GM12878 (cell line): ENCODE measurements around the gene DHX16. TPM values are rescaled to one million over a fixed set of nuclear protein-coding genes. Genes with fewer than 3 reads are reported as not detected.

Source experiments
- ATAC-seq: fragments of 200-7000 bp; cut with Tn5 transposase; 3 replicates; pipeline ENCODE4 v1.9.1; 2020; ENCODE audit warnings: mild to moderate bottlenecking, moderate library complexity
- BruUV-seq: library from RNA; stranded (reverse); fragments of 400-500 nt; replicated peaks from 2 replicates; lab custom pipeline; 2021; lab: Mats Ljungman, UMichigan
- CTCF ChIA-PET: fragments of 300-600 bp; sonication (Branson Sonifier 250); formaldehyde crosslinking; extraction: SDS; loops from one replicate; lab custom pipeline; 2021; ENCODE audit warnings: inconsistent platforms; lab: Yijun Ruan, JAX
- POLR2A ChIA-PET: fragments of 350-600 bp; formaldehyde crosslinking; extraction: SDS; loops from one replicate; lab custom pipeline; 2021; ENCODE audit warnings: inconsistent platforms; lab: Charles Lee
- RAD21 ChIA-PET: fragments of 300-600 bp; sonication (Branson Sonifier 250); formaldehyde crosslinking; loops from one replicate; lab custom pipeline; 2023; ENCODE audit warnings: antibody characterized with exemption; ENCODE audit not compliant: unreplicated experiment; lab: Charles Lee
- SMC1A ChIA-PET: fragments of 300-600 bp; sonication (Branson Sonifier 250); formaldehyde crosslinking; loops from one replicate; lab custom pipeline; 2023; ENCODE audit not compliant: unreplicated experiment, uncharacterized antibody; lab: Charles Lee
- DNase-seq: peaks from one replicate; pipeline ENCODE4 v3.0.0-alpha.2; 2011; ENCODE audit warnings: low read depth, low spot score
- FAIRE-seq: peaks from 3 replicates; lab custom pipeline; 2011; peaks lifted over from hg19 to GRCh38; lab: Jason Lieb, UNC
- H2AFZ ChIP-seq: 2 replicates; pipeline ENCODE4 v1.6.0; 2011; ENCODE audit warnings: low read depth, low read length, control low read depth; ENCODE audit not compliant: control insufficient read depth
- H3K27ac ChIP-seq: 2 replicates; pipeline ENCODE4 v1.5.1; 2011; ENCODE audit warnings: control low read depth; ENCODE audit not compliant: control insufficient read depth, insufficient read depth
- H3K27me3 ChIP-seq, 2 experiments: replicated peaks in 1 of 2; 2 replicates each; pipeline versions ENCODE4 v1.6.0 to v1.6.1; 2011; ENCODE audit warnings: low read length in 1 of 2; ENCODE audit not compliant: control insufficient read depth in 2 of 2, insufficient read depth in 2 of 2
- H3K36me3 ChIP-seq, 2 experiments: 2 replicates each; pipeline ENCODE4 v1.5.1; 2011; ENCODE audit warnings: low read length in 1 of 2; ENCODE audit not compliant: control insufficient read depth in 2 of 2, insufficient read depth in 2 of 2
- H3K4me1 ChIP-seq: 2 replicates; pipeline ENCODE4 v1.6.1; 2011; ENCODE audit warnings: mild to moderate bottlenecking, low read length, moderate library complexity, mixed read lengths; ENCODE audit not compliant: control insufficient read depth, insufficient read depth
- H3K4me2 ChIP-seq: 2 replicates; pipeline ENCODE4 v1.6.0; 2011; ENCODE audit warnings: control low read depth; ENCODE audit not compliant: control insufficient read depth, insufficient read depth
- H3K4me3 ChIP-seq: fragments of 200-600 bp; sonication (generic); 2 replicates; pipeline ENCODE4 v1.5.1; 2016
- H3K79me2 ChIP-seq: 2 replicates; pipeline ENCODE4 v1.6.0; 2011; ENCODE audit warnings: low read length; ENCODE audit not compliant: control insufficient read depth, insufficient read depth
- H3K9ac ChIP-seq: 2 replicates; pipeline ENCODE4 v1.8.0; 2011; ENCODE audit warnings: low read length, control low read depth, mixed read lengths; ENCODE audit not compliant: control insufficient read depth, insufficient read depth
- H3K9me3 ChIP-seq: replicated peaks from 3 replicates; pipeline ENCODE4 v1.5.1; 2011; ENCODE audit warnings: mild to moderate bottlenecking, low read length; ENCODE audit not compliant: control insufficient read depth, insufficient read depth
- H4K20me1 ChIP-seq: 2 replicates; pipeline ENCODE4 v1.6.0; 2011; ENCODE audit not compliant: control insufficient read depth, insufficient read depth
- BCL11A ChIP-seq: IDR thresholded peaks from 2 replicates; pipeline ENCODE4 v1.6.1; 2011; ENCODE audit warnings: low read depth, low read length
- CHD1 ChIP-seq: IDR thresholded peaks from 2 replicates; pipeline ENCODE4 v1.6.1; 2012; ENCODE audit warnings: low read depth, low read length, improper control_type of control experiment
- E2F4 ChIP-seq: IDR thresholded peaks from 2 replicates; pipeline ENCODE4 v1.6.1; 2012; ENCODE audit warnings: low read depth, low read length, improper control_type of control experiment
- ESRRA ChIP-seq: IDR thresholded peaks from 2 replicates; pipeline ENCODE4 v1.6.1; 2012; ENCODE audit warnings: mild to moderate bottlenecking, low read length, improper control_type of control experiment
- GATAD2B ChIP-seq: fragments of 450-650 bp; conservative IDR thresholded peaks from 2 replicates; pipeline ENCODE4 v1.6.1; 2017; ENCODE audit warnings: low read depth, mild to moderate bottlenecking, moderate library complexity
- IKZF1 ChIP-seq: fragments of 450-650 bp; conservative IDR thresholded peaks from 2 replicates; pipeline ENCODE4 v1.6.1; 2017; ENCODE audit warnings: antibody characterized with exemption, mild to moderate bottlenecking
- IKZF2 ChIP-seq, 2 experiments: fragments of 450-650 bp; IDR thresholded peaks; 2 replicates each; pipeline ENCODE4 v1.6.1; 2017; ENCODE audit warnings: mild to moderate bottlenecking in 2 of 2, moderate library complexity in 2 of 2
- KAT2A ChIP-seq: conservative IDR thresholded peaks from 2 replicates; pipeline ENCODE4 v1.6.1; 2011; ENCODE audit warnings: low read depth, low read length; ENCODE audit not compliant: control insufficient read depth
- MEF2B ChIP-seq: fragments of 450-650 bp; IDR thresholded peaks from 2 replicates; pipeline ENCODE4 v1.6.1; 2018; ENCODE audit warnings: mild to moderate bottlenecking, moderate library complexity; ENCODE audit not compliant: partially characterized antibody, poor library complexity, severe bottlenecking
- MTA2 ChIP-seq: fragments of 450-650 bp; IDR thresholded peaks from 2 replicates; pipeline ENCODE4 v1.6.1; 2016; ENCODE audit warnings: low read depth, mild to moderate bottlenecking, moderate library complexity
- MTA3 ChIP-seq: IDR thresholded peaks from 2 replicates; pipeline ENCODE4 v1.6.1; 2012; ENCODE audit warnings: low read length, inconsistent platforms, borderline replicate concordance
- MYB ChIP-seq: fragments of 150-350 bp; IDR thresholded peaks from 2 replicates; pipeline ENCODE4 v1.6.1; 2014; ENCODE audit warnings: mild to moderate bottlenecking, low read depth, low read length, borderline replicate concordance
- NFXL1 ChIP-seq: fragments of 450-650 bp; IDR thresholded peaks from 2 replicates; pipeline ENCODE4 v1.6.1; 2017; ENCODE audit warnings: antibody characterized with exemption, mild to moderate bottlenecking, borderline replicate concordance
- NR2C1 ChIP-seq: fragments of 450-650 bp; IDR thresholded peaks from 2 replicates; pipeline ENCODE4 v1.6.1; 2017; ENCODE audit warnings: antibody characterized with exemption, mild to moderate bottlenecking, moderate library complexity
- NRF1 ChIP-seq: conservative IDR thresholded peaks from 2 replicates; pipeline ENCODE4 v1.6.1; 2011; ENCODE audit warnings: mild to moderate bottlenecking, low read depth, low read length, improper control_type of control experiment
- PAX8 ChIP-seq: fragments of 450-650 bp; IDR thresholded peaks from 2 replicates; pipeline ENCODE4 v1.6.1; 2017; ENCODE audit warnings: mild to moderate bottlenecking, moderate library complexity
- RFX5 ChIP-seq: IDR thresholded peaks from 2 replicates; pipeline ENCODE4 v1.6.1; 2011; ENCODE audit warnings: low read depth, low read length, improper control_type of control experiment
- RUNX3 ChIP-seq: IDR thresholded peaks from 2 replicates; pipeline ENCODE4 v1.6.1; 2012; ENCODE audit warnings: low read length, inconsistent platforms
- SIN3A ChIP-seq: IDR thresholded peaks from 2 replicates; pipeline ENCODE4 v1.6.1; 2012; ENCODE audit warnings: low read depth, low read length, improper control_type of control experiment
- WGBS: methylation state at CpG from one replicate; pipeline ENCODE4 v1.1.6; 2016; ENCODE audit warnings: low lambda C conversion rate; ENCODE audit not compliant: insufficient replicate concordance, insufficient coverage; ENCODE audit errors: missing lambda C conversion rate; 5-methylcytosine and 5-hydroxymethylcytosine counted together
- in situ Hi-C: fragments of 300-500 bp; cut with MboI; formaldehyde crosslinking; loops from 9 replicates; pipeline ENCODE4 v1.14.3; 2018; ENCODE audit warnings: mixed read lengths
- intact Hi-C: fragments of 100-400 bp; cut with micrococcal nuclease; formaldehyde crosslinking; loops from one replicate; pipeline ENCODE4 v1.14.2; 2022; ENCODE audit not compliant: unreplicated experiment
- polyA plus RNA-seq, 11 experiments: library from polyadenylated mRNA; depleted of rRNA in 4 of 11; unstranded in 6 of 11; stranded (reverse) in 5 of 11; fragments of >200 nt; fragmentation: Nextera tagmentation in 4 of 11; fragmentation: Illumina TruSeq in 1 of 11; extraction: Ambion mirVana in 4 of 11; extraction: Trizol in 1 of 11; gene quantifications; 1 replicate in 1 of 11; 2 replicates in 10 of 11; pipeline versions ENCODE4 v1.2.1 to v1.2.3, GENCODE V29; 2011 to 2016; ENCODE audit warnings: inconsistent platforms in 2 of 11, missing spikeins in 2 of 11, low read depth in 1 of 11
- total RNA-seq, 4 experiments: library from RNA; depleted of rRNA in 3 of 4; stranded (reverse); fragments of >200 nt in 3 of 4; fragmentation: Illumina TruSeq in 1 of 4; extraction: Trizol in 1 of 4; gene quantifications; 2 replicates each; pipeline versions ENCODE4 v1.2.1 to v1.2.3, GENCODE V29; 2013 to 2021
- TF ChIP-seq, protein P1 (sequence below): fragments of 450-650 bp; formaldehyde crosslinking; IDR thresholded peaks from 2 replicates; pipeline ENCODE4 v1.5.0; 2022; ENCODE audit warnings: mild to moderate bottlenecking, missing genetic modification characterization

The DHX16 gene
- total and polyA plus RNA-seq, 10 of the 15 experiments (the other 5 are each of a cell fraction or from before 2014, with no cell fraction given) = 10.1 to 41.4 (median 38.3) TPM

DNA sequence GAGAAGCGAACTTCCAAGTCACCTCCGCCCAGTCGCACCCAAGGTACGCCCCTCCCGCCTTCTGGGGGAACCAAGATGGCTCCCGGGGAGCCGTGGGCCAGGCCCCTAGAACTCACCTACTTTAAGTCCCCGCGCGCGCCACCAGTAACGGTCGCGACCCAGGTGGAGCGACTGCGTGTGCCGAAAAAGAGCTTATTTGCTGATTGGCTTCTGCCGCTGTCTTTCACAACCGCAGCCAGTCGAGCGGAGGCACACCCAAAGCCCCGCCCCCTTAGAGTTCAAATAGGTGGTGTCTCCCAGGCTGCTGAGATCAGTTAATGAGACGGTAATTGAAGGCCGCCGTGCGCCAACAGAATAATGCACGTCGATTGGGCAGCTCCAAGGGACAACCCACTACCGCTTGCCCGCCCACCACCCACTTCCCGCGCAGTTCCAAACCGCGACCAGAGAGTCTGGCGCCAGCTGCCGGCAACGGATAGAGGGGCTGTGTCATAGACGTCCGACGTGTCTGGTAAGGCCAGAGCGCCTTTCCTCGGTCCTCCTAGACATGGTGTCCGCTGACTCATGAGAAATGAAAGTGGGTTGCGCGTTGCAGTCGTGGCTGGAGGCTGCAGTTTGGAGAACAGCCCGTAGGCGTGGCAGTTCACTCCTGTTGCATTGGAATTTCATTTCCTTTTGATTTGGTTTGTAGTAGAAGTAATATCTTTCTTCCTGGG is 44.5 kb upstream of the DHX16 start, which contains the start of gene MDC1:
TSS of gene MDC1 (minus strand) at position 153 of the 716 bp plus-strand sequence. CDS start 2,106 bp downstream, outside the sequence.
- intact Hi-C loops = loop anchor here (1.0 kb wide), 3 partner anchors 30 to 100 kb away; partner anchors contain the start of genes MRPS18B and PPP1R10
- TF ChIP-seq MEF2B (no peak), NR2C1 (peak; percentile 81), MTA2 (peak; percentile 91), RUNX3 (no peak), GATAD2B (peak; percentile 57; the same call in 1 of the 2 replicates), MTA3 (no peak), CHD1 (peak; percentile 86; the same call in 1 of the 2 replicates), PAX8 (no peak), ESRRA (no peak), KAT2A (no peak), RFX5 (peak; percentile 61; the same call in 1 of the 2 replicates), BCL11A (no peak), IKZF2 (IDR thresholded peaks at IDR 0.05) (peak in 1 of 2 experiments; percentile 88; a peak in 3 of 4 replicates), SIN3A (peak; percentile 95), MYB (peak; percentile 80; the same call in 1 of the 2 replicates), NFXL1 (no peak), NRF1 (peak; percentile 6; the same call in 1 of the 2 replicates), E2F4 (peak; percentile 90), IKZF1 (peak; percentile 92)
- TF ChIP-seq, protein P1, sequence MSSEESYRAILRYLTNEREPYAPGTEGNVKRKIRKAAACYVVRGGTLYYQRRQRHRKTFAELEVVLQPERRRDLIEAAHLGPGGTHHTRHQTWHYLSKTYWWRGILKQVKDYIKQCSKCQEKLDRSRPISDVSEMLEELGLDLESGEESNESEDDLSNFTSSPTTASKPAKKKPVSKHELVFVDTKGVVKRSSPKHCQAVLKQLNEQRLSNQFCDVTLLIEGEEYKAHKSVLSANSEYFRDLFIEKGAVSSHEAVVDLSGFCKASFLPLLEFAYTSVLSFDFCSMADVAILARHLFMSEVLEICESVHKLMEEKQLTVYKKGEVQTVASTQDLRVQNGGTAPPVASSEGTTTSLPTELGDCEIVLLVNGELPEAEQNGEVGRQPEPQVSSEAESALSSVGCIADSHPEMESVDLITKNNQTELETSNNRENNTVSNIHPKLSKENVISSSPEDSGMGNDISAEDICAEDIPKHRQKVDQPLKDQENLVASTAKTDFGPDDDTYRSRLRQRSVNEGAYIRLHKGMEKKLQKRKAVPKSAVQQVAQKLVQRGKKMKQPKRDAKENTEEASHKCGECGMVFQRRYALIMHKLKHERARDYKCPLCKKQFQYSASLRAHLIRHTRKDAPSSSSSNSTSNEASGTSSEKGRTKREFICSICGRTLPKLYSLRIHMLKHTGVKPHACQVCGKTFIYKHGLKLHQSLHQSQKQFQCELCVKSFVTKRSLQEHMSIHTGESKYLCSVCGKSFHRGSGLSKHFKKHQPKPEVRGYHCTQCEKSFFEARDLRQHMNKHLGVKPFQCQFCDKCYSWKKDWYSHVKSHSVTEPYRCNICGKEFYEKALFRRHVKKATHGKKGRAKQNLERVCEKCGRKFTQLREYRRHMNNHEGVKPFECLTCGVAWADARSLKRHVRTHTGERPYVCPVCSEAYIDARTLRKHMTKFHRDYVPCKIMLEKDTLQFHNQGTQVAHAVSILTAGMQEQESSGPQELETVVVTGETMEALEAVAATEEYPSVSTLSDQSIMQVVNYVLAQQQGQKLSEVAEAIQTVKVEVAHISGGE (CRISPR knock-in tag) = no peak

More for the DNA sequence above, 44.5 kb upstream of the DHX16 start, which contains the start of gene MDC1:
- peak; percentile 100 for FAIRE-seq
- WGBS = under 1% methylated on average over 48 of the region's 48 CpGs
- ChIA-PET CTCF (interaction anchor here (0.6 to 22.7 kb wide), 9 partner anchors 14 to 841 kb away, joined by 3 to 487 read pairs (median 4); partner anchors contain the start of gene NRM), RAD21 (interaction anchor here (0.6 to 11.2 kb wide), 16 partner anchors 13 to 370 kb away, joined by 3 to 209 read pairs (median 3); partner anchors contain the start of genes DHX16, GNL1, NRM and VARS2), SMC1A (interaction anchor here (0.6 to 17.7 kb wide), 5 partner anchors 14 to 224 kb away, joined by 3 to 265 read pairs (median 3); partner anchors contain the start of gene NRM), POLR2A (interaction anchor here (0.5 to 11.6 kb wide), 16 partner anchors 10 to 196 kb away, joined by 3 to 200 read pairs (median 5); partner anchors contain the start of genes FLOT1, GNL1, NRM and PRR3)
- BruUV-seq = TSS peak; percentile 30
- Histone ChIP-seq H3K4me3 (peak within 1 kb of the TSS; percentile 83), H3K36me3 (peaks cover 5 to 6% of the 10 kb centered on the region in 2 experiments), H4K20me1 (no peaks in the 10 kb centered on the region), H3K9ac (peak within 1 kb of the TSS; percentile 98), H3K27ac (peak within 1 kb of the TSS; percentile 98), H3K27me3 (no peaks in the 10 kb centered on the region), H3K9me3 (no peaks in the 10 kb centered on the region), H3K4me1 (peaks cover 15% of the 10 kb centered on the region), H3K4me2 (peak within 1 kb of the TSS; percentile 97), H2AFZ (peak within 1 kb of the TSS; percentile 70), H3K79me2 (peaks cover 57% of the 10 kb centered on the region)
- DNase-seq = peak; percentile 99
- peak; percentile 76 for ATAC-seq
- in situ Hi-C loops = loop anchor here (5.0 kb wide), 2 partner anchors 35 to 100 kb away; partner anchors contain the start of genes MRPS18B and PPP1R10
